Body of pancreas (tissue), 4 donors: ENCODE results near the gene ABLIM3.

Experiments
- POLR2A ChIP-seq, 3 donors: fragments of 450-650 bp; IDR thresholded peaks; one replicate each; pipeline ENCODE4 v1.6.1; 2016; ENCODE audit warnings: antibody characterized with exemption in 3 of 3, mild to moderate bottlenecking in 2 of 3
- TF ChIP-seq, protein P1 (sequence below), 7 experiments: fragments of 450-650 bp in 4 of 7; fragments of 200-600 bp in 3 of 7; sonication (generic) in 3 of 7; IDR thresholded peaks; one replicate each; pipeline ENCODE4 v1.5.1; 2016 to 2019; ENCODE audit warnings: antibody characterized with exemption in 7 of 7

DNA sequence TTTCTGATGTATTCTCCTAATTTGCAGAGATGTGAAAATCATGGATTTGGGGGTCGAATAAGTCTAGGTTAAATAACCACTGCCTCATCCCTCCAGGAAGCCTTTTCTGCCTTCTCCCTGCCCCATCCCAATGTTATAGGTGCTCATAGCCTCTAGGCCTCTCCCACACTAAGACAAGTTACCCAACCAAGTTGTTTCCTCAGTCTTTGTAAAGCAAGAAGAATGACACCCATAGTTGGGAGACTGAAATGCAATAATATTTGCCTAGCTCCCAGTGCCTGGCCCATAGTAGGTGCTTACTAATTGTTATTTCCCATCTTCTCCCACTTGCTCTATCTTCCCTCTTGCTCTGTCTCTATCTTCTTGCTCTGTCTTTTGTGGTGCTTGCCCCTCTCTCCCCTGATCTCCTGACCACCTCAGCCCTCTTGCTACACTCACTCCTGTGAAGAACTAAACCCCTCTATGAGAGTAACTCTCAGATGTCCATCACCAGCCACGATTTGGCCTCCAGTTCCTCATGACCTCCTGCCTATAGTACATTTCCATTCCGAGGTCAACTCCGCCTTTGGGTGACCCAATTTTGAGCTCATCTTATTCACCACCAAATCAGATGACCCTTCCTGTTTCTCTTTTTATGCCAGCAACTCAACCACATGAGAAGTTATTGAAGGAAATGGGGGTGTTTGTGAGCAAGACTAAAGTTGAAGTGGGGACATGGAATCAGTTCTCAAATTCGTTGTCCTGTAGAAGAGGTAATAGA is 137.3 kb downstream of the ABLIM3 start:
- TF ChIP-seq, protein P1, sequence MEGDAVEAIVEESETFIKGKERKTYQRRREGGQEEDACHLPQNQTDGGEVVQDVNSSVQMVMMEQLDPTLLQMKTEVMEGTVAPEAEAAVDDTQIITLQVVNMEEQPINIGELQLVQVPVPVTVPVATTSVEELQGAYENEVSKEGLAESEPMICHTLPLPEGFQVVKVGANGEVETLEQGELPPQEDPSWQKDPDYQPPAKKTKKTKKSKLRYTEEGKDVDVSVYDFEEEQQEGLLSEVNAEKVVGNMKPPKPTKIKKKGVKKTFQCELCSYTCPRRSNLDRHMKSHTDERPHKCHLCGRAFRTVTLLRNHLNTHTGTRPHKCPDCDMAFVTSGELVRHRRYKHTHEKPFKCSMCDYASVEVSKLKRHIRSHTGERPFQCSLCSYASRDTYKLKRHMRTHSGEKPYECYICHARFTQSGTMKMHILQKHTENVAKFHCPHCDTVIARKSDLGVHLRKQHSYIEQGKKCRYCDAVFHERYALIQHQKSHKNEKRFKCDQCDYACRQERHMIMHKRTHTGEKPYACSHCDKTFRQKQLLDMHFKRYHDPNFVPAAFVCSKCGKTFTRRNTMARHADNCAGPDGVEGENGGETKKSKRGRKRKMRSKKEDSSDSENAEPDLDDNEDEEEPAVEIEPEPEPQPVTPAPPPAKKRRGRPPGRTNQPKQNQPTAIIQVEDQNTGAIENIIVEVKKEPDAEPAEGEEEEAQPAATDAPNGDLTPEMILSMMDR (IDR thresholded peaks at IDR 0.05) = no peak
- TF ChIP-seq POLR2A (IDR thresholded peaks at IDR 0.05) = no peak
